T-helper 2 cell treated with Interferon-gamma antibody and Interleukin-4, amounts not matched to agents 100 ng/mL and 5 ng/mL, for 36 hours (primary cell): ENCODE results near the gene HTR1D. TPM values are rescaled to one million over a fixed set of nuclear protein-coding genes. Genes with fewer than 3 reads are reported as not detected.
"Not testable (repeated sequence)": the region's sequence is repeated elsewhere in the genome, so short reads cannot be mapped to it uniquely, and the experiment has no call there.

Experiments used
- intact Hi-C: fragments of 100-400 bp; cut with micrococcal nuclease; formaldehyde crosslinking; loops from one replicate; pipeline ENCODE4 v1.15.1; 2023
- total RNA-seq: library from RNA; stranded (reverse); gene quantifications from 2 replicates; pipeline ENCODE4 v1.2.3, GENCODE V29; 2022

Gene HTR1D
- total RNA-seq, 1 donor from 2014 or later, result not detected

GRCh38 chr1:23216771-23217420 is 406 bp downstream of the HTR1D start:
- intact Hi-C loops, result no loop called here

- intact Hi-C loops, result no loop called here
These were observed 1.4 kb downstream of the HTR1D start for GRCh38 chr1:23215751-23216449.

GRCh38 chr1:23215291-23215690 is 2.0 kb downstream of the HTR1D start:
- intact Hi-C loops, result no loop called here

GRCh38 chr1:23214640-23215039 is 2.7 kb downstream of the HTR1D start:
- intact Hi-C loops, result no loop called here

GRCh38 chr1:23211955-23212354 is 5.3 kb downstream of the HTR1D start:
- intact Hi-C loops, result no loop called here

GRCh38 chr1:23210963-23211362 is 6.3 kb downstream of the HTR1D start:
- intact Hi-C loops, result no loop called here

- intact Hi-C loops, result no loop called here
These were observed 6.9 kb downstream of the HTR1D start for GRCh38 chr1:23210351-23210785.

- intact Hi-C loops, result no loop called here
These were observed 7.5 kb downstream of the HTR1D start for GRCh38 chr1:23209770-23210169.

GRCh38 chr1:23208527-23208926 is 8.8 kb downstream of the HTR1D start:
- intact Hi-C loops, result no loop called here

GRCh38 chr1:23207733-23208132 is 9.6 kb downstream of the HTR1D start:
- intact Hi-C loops, result not testable (repeated sequence)

GRCh38 chr1:23202263-23202749 is 15.0 kb downstream of the HTR1D start:
- intact Hi-C loops, result no loop called here

GRCh38 chr1:23200883-23201282 is 16.4 kb downstream of the HTR1D start:
- intact Hi-C loops, result no loop called here

GRCh38 chr1:23198373-23198772 is 18.9 kb downstream of the HTR1D start:
- intact Hi-C loops, result no loop called here

GRCh38 chr1:23196627-23197328 is 20.5 kb downstream of the HTR1D start:
- intact Hi-C loops, result no loop called here

- intact Hi-C loops, result no loop called here
These were observed 22.9 kb downstream of the HTR1D start for GRCh38 chr1:23194119-23194984.

GRCh38 chr1:23193391-23194118 is 23.7 kb downstream of the HTR1D start:
- intact Hi-C loops, result no loop called here

- intact Hi-C loops, result no loop called here
These were observed 26.1 kb downstream of the HTR1D start for GRCh38 chr1:23191199-23191598.

- intact Hi-C loops, result not testable (repeated sequence)
These were observed 28.3 kb downstream of the HTR1D start for GRCh38 chr1:23188936-23189452.

GRCh38 chr1:23188434-23188884 is 28.8 kb downstream of the HTR1D start:
- intact Hi-C loops, result no loop called here

- intact Hi-C loops, result no loop called here
These were observed 29.7 kb downstream of the HTR1D start for GRCh38 chr1:23187637-23188036.
